H9 (cell line): ENCODE measurements around the gene TDRKH. TPM values are rescaled to one million over a fixed set of nuclear protein-coding genes. Genes with fewer than 3 reads are reported as not detected.

ENCODE experiments used
- DNase-seq: peaks from one replicate; pipeline ENCODE4 v3.0.0-alpha.2; 2017
- H2AFZ ChIP-seq: one replicate; pipeline ENCODE4 v1.6.1; 2013; ENCODE audit warnings: mild to moderate bottlenecking, low read length, control low read depth, moderate library complexity
- H2AK5ac ChIP-seq: 2 replicates; pipeline ENCODE4 v1.6.1; 2013; ENCODE audit warnings: low read length, control low read depth, mixed read lengths; ENCODE audit not compliant: insufficient read length
- H2BK120ac ChIP-seq: one replicate; pipeline ENCODE4 v1.6.1; 2013; ENCODE audit warnings: low read depth, mild to moderate bottlenecking, low read length, control low read depth, inconsistent platforms; ENCODE audit not compliant: poor library complexity, severe bottlenecking
- H2BK12ac ChIP-seq: 2 replicates; pipeline ENCODE4 v1.6.1; 2013; ENCODE audit warnings: low read length, control low read depth, mixed read lengths, low read depth; ENCODE audit not compliant: insufficient read length
- H2BK15ac ChIP-seq: 2 replicates; pipeline ENCODE4 v1.6.1; 2013; ENCODE audit warnings: low read depth, low read length, control low read depth
- H2BK20ac ChIP-seq: one replicate; pipeline ENCODE4 v1.6.1; 2013; ENCODE audit warnings: low read depth, mild to moderate bottlenecking, low read length, control low read depth, inconsistent platforms; ENCODE audit not compliant: poor library complexity, severe bottlenecking
- H2BK5ac ChIP-seq: 2 replicates; pipeline ENCODE4 v1.6.1; 2013; ENCODE audit warnings: low read length, control low read depth, mixed read lengths; ENCODE audit not compliant: insufficient read length
- H3K14ac ChIP-seq: 2 replicates; pipeline ENCODE4 v1.6.1; 2013; ENCODE audit warnings: low read length, control low read depth; ENCODE audit not compliant: insufficient read depth
- H3K18ac ChIP-seq: 2 replicates; pipeline ENCODE4 v1.6.1; 2013; ENCODE audit warnings: low read depth, mild to moderate bottlenecking, mixed read lengths, low read length, control low read depth; ENCODE audit not compliant: insufficient read length
- H3K23ac ChIP-seq: 2 replicates; pipeline ENCODE4 v1.6.1; 2013; ENCODE audit warnings: low read length, control low read depth, mixed read lengths, low read depth; ENCODE audit not compliant: insufficient read length
- H3K23me2 ChIP-seq: 2 replicates; pipeline ENCODE4 v1.6.1; 2013; ENCODE audit warnings: low read depth, mild to moderate bottlenecking, mixed read lengths, low read length, control low read depth; ENCODE audit not compliant: insufficient read length, poor library complexity, severe bottlenecking
- H3K27ac ChIP-seq: 2 replicates; pipeline ENCODE4 v1.5.1; 2013; ENCODE audit warnings: low read length, control low read depth, mixed read lengths, low read depth; ENCODE audit not compliant: insufficient read length
- H3K27me3 ChIP-seq: 2 replicates; pipeline ENCODE4 v1.6.1; 2013; ENCODE audit warnings: low read length, control low read depth, inconsistent platforms; ENCODE audit not compliant: insufficient read depth
- H3K4ac ChIP-seq: 2 replicates; pipeline ENCODE4 v1.6.1; 2013; ENCODE audit warnings: low read depth, mild to moderate bottlenecking, control low read depth, inconsistent platforms, low read length, moderate library complexity
- H3K4me1 ChIP-seq: 2 replicates; pipeline ENCODE4 v1.6.1; 2013; ENCODE audit warnings: low read length, control low read depth, inconsistent platforms; ENCODE audit not compliant: insufficient read depth
- H3K4me2 ChIP-seq: 2 replicates; pipeline ENCODE4 v1.6.1; 2013; ENCODE audit warnings: low read length, control low read depth, mixed read lengths; ENCODE audit not compliant: insufficient read length, insufficient read depth
- H3K56ac ChIP-seq: 2 replicates; pipeline ENCODE4 v1.6.1; 2013; ENCODE audit warnings: low read depth, mild to moderate bottlenecking, mixed read lengths, low read length, control low read depth; ENCODE audit not compliant: insufficient read length
- H3K79me1 ChIP-seq: 2 replicates; pipeline ENCODE4 v1.6.1; 2013; ENCODE audit warnings: low read depth, mild to moderate bottlenecking, moderate library complexity, low read length, control low read depth, inconsistent platforms; ENCODE audit not compliant: insufficient read depth, poor library complexity, severe bottlenecking
- H3K79me2 ChIP-seq: 2 replicates; pipeline ENCODE4 v1.6.1; 2013; ENCODE audit warnings: low read length, control low read depth, inconsistent platforms; ENCODE audit not compliant: insufficient read depth
- H3K9ac ChIP-seq: 2 replicates; pipeline ENCODE4 v1.6.1; 2013; ENCODE audit warnings: low read length, control low read depth, mixed read lengths; ENCODE audit not compliant: insufficient read length; ENCODE audit errors: extremely low read depth
- H3K9me3 ChIP-seq: one replicate; pipeline ENCODE4 v1.6.1; 2013; ENCODE audit warnings: low read depth, low read length, inconsistent platforms; ENCODE audit not compliant: control insufficient read depth
- H3T11ph ChIP-seq: one replicate; pipeline ENCODE4 v1.6.1; 2013; ENCODE audit warnings: mild to moderate bottlenecking, low read length, control low read depth, inconsistent platforms
- H4K20me1 ChIP-seq: one replicate; pipeline ENCODE4 v1.6.1; 2013; ENCODE audit not compliant: control insufficient read depth, insufficient read length, insufficient read depth
- H4K5ac ChIP-seq: 2 replicates; pipeline ENCODE4 v1.6.1; 2013; ENCODE audit warnings: low read depth, mild to moderate bottlenecking, mixed read lengths, low read length, control low read depth; ENCODE audit not compliant: insufficient read length
- H4K8ac ChIP-seq: replicated peaks from 2 replicates; pipeline ENCODE4 v1.6.1; 2013; ENCODE audit warnings: low read length, control low read depth, mixed read lengths, low read depth; ENCODE audit not compliant: insufficient read length
- H4K91ac ChIP-seq: 2 replicates; pipeline ENCODE4 v1.6.1; 2013; ENCODE audit warnings: low read depth, mild to moderate bottlenecking, moderate library complexity, mixed read lengths, low read length, control low read depth; ENCODE audit not compliant: insufficient read length
- H3K27ac Mint-ChIP-seq, 3 experiments: 2 replicates in 2 of 3; 3 replicates in 1 of 3; pipeline ENCODE4 v1.8.0; 2020 to 2021; ENCODE audit warnings: mixed read lengths in 3 of 3, mild to moderate bottlenecking in 1 of 3, moderate library complexity in 1 of 3
- H3K27me3 Mint-ChIP-seq: 2 replicates; pipeline ENCODE4 v1.8.0; 2021; ENCODE audit warnings: low read depth, mild to moderate bottlenecking, moderate library complexity, mixed read lengths
- H3K36me3 Mint-ChIP-seq, 3 experiments: 2 replicates in 2 of 3; 3 replicates in 1 of 3; pipeline ENCODE4 v1.8.0; 2020 to 2021; ENCODE audit warnings: low read depth in 3 of 3, mixed read lengths in 3 of 3; ENCODE audit not compliant: insufficient read depth in 1 of 3
- H3K4me1 Mint-ChIP-seq, 2 experiments: 2 replicates each; pipeline ENCODE4 v1.8.0; 2020; ENCODE audit warnings: mixed read lengths in 2 of 2
- H3K4me3 Mint-ChIP-seq, 2 experiments: 2 replicates in 1 of 2; 3 replicates in 1 of 2; pipeline ENCODE4 v1.8.0; 2020 to 2021; ENCODE audit warnings: mild to moderate bottlenecking in 2 of 2, mixed read lengths in 2 of 2, moderate library complexity in 1 of 2
- H3K9me3 Mint-ChIP-seq, 2 experiments: 2 replicates in 1 of 2; 3 replicates in 1 of 2; pipeline ENCODE4 v1.8.0; 2020; ENCODE audit warnings: mild to moderate bottlenecking in 2 of 2, mixed read lengths in 2 of 2, moderate library complexity in 1 of 2
- CTCF ChIP-seq: fragments of 200-600 bp; sonication (generic); conservative IDR thresholded peaks from 3 replicates; pipeline ENCODE4 v1.8.0; 2021; ENCODE audit warnings: antibody characterized with exemption, mild to moderate bottlenecking
- WGBS: extraction: QIAGEN DNeasy Blood & Tissue Kit; methylation state at CpG from one replicate; pipeline ENCODE4 v1.1.7; 2013; ENCODE audit warnings: missing lambda C conversion rate, low lambda C conversion rate, mixed read lengths; ENCODE audit not compliant: insufficient read length; ENCODE audit errors: extremely low coverage; 5-methylcytosine and 5-hydroxymethylcytosine counted together
- total RNA-seq: library from RNA; stranded (reverse); gene quantifications from 2 replicates; pipeline ENCODE4 v1.2.1, GENCODE V29; 2021

TDRKH gene
- total RNA-seq, 1 experiment from 2014 or later, result 24.0 TPM

GRCh38 chr1:151774256-151774922 lies 15.9 kb downstream of the TDRKH start:
- WGBS, result no CpG with 5 or more reads among the region's 3 CpGs
- Histone ChIP-seq H3K14ac (no peak overlapping the region), H4K5ac (no peak overlapping the region), H2AFZ (no peak overlapping the region), H3K9ac (no peak overlapping the region), H2BK5ac (no peak overlapping the region), H3K4ac (no peak overlapping the region), H2BK15ac (no peak overlapping the region), H3K27ac (no peak overlapping the region), H3K4me2 (no peak overlapping the region), H3K23ac (no peak overlapping the region), H4K8ac (no peak overlapping the region), H2BK12ac (no peak overlapping the region), H3K23me2 (no peaks in the 10 kb centered on the region), H4K20me1 (no peaks in the 10 kb centered on the region), H3K27me3 (no peaks in the 10 kb centered on the region), H3T11ph (no peak overlapping the region), H3K18ac (no peak overlapping the region), H3K56ac (no peak overlapping the region), H2BK20ac (no peak overlapping the region), H3K4me1 (no peaks in the 10 kb centered on the region), H4K91ac (no peak overlapping the region), H2BK120ac (no peak overlapping the region), H3K79me1 (no peaks in the 10 kb centered on the region), H3K79me2 (no peaks in the 10 kb centered on the region), H3K9me3 (no peaks in the 10 kb centered on the region), H2AK5ac (no peak overlapping the region)
- no peak overlapping the region for H3K27ac Mint-ChIP-seq
- peaks cover 4 to 8% of the 10 kb centered on the region in 2 experiments; a peak in 3 of 5 replicates for H3K9me3 Mint-ChIP-seq
- TF ChIP-seq CTCF, result no peak
- peaks cover 10 to 52% (median 33%) of the 10 kb centered on the region in 3 experiments; a peak in 6 of 7 replicates for H3K36me3 Mint-ChIP-seq
- DNase-seq, result no peak
- H3K4me1 Mint-ChIP-seq, result no peaks in the 10 kb centered on the region
- no peaks in the 10 kb centered on the region; the same call in none of the 2 replicates for H3K27me3 Mint-ChIP-seq
- H3K4me3 Mint-ChIP-seq, result no peak overlapping the region
